ENCODE data around the gene MAP3K4. TPM values are rescaled to one million over a fixed set of nuclear protein-coding genes. Genes with fewer than 3 reads are reported as not detected.

The MAP3K4 gene
- total RNA-seq, 1 donor from 2014 or later: 27.7 TPM

- peak; percentile 83 for DNase-seq (ENCODE audit: low read depth)
Observed at GRCh38 chr6:161139766-161140553, 148.4 kb downstream of the MAP3K4 start.

- DNase-seq (ENCODE audit: low read depth): no peak
Observed at GRCh38 chr6:161140554-161140875, 148.9 kb downstream of the MAP3K4 start.

DNA sequence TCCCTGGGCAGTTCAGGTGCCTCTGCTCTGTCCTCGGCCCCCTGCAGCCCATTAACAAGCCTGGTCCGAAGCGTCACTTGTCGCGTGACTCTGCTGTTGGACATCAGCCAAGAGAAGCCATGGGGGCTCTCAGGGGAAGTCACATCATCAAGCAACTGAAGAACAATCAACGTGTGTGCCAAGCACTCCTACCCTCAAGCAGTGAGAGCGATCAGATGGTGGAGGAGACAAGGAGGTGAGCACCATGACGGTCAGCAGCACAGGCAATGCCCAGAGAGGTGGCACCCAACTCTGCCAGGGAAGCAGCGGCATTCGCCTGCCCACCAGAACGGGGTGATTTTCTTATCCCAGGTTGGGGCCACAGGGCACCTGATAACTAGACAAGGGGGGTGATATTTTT lies 149.6 kb downstream of the MAP3K4 start:
- DNase-seq (ENCODE audit: low read depth): no peak

DNA sequence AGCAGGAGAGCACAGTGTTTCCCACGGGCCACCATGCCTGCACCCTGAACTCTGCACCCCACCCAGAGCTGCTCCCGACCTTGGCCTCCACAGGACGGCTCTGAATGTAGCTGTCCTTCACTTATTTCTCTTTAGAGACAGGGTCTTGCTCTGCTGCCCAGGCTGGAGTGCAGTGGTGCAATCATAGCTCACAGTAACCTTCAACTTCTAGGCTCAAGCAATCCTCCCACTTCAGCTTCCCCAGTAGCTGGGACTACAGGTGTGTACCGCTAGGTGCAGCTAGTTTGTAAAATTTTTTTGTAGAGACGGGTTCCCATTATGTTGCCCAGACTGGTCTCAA lies 151.4 kb downstream of the MAP3K4 start:
- DNase-seq (ENCODE audit: low read depth): no peak

DNA sequence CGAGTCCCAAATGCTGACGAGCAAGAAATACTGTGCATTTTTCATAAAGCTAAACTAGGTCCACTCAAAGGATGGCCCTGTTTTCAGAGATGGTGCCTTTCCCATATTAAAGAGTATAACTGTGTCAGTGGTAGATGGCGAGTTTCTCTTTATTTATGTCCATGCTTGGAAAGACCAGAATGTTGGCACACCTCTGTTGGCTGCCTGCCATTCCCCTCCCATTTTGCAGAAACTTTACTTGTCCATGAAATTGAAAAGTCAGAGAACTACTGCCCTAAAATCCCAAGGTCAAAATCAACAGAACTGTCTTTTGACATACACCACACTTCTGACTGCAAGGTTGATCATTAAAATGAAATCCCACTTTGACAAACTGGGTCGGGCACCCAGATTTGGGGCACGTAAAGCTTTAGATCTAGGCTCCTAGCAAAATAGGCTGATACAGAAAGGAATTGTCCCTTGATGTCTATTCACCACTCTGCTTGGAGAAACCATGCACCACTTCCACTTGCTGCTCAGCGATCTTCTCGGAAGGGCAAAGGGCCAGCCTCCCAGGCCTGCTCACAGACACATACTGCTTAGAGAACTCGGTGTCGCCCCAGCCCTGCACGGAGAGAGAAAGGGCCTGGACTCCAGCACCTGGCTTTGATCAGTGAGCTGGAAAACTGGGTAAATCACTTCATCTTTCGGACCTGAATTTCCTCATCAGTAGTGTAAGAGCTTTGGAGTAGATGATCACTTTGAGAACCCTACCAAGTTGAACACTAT lies 152.3 kb downstream of the MAP3K4 start:
- DNase-seq (ENCODE audit: low read depth): no peak

DNA sequence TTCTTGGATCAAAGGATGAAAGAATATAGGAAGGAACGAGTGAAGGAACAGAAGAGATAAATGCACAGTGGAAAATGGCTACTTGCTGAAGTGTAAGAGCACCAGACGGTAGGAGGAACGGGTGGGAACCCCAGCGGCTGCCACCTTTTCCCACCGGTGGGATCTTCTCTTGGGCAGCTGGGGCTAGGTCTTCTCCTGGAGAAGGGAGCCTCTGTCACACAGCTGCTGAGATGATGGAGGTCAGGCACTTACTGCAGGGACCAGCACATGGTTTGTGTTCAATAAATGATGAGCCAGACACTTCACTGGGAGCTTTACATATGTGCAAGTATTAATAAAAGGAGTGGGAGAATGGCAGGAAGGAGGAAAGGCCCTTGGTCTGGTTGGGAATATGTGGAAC lies 158.6 kb downstream of the MAP3K4 start:
- DNase-seq (ENCODE audit: low read depth): no peak

- DNase-seq (ENCODE audit: low read depth): no peak
Observed at GRCh38 chr6:161150566-161150965, 159.0 kb downstream of the MAP3K4 start.

GRCh38 chr6:161151059-161151645 lies 159.6 kb downstream of the MAP3K4 start:
- no peak for DNase-seq (ENCODE audit: low read depth)

DNA sequence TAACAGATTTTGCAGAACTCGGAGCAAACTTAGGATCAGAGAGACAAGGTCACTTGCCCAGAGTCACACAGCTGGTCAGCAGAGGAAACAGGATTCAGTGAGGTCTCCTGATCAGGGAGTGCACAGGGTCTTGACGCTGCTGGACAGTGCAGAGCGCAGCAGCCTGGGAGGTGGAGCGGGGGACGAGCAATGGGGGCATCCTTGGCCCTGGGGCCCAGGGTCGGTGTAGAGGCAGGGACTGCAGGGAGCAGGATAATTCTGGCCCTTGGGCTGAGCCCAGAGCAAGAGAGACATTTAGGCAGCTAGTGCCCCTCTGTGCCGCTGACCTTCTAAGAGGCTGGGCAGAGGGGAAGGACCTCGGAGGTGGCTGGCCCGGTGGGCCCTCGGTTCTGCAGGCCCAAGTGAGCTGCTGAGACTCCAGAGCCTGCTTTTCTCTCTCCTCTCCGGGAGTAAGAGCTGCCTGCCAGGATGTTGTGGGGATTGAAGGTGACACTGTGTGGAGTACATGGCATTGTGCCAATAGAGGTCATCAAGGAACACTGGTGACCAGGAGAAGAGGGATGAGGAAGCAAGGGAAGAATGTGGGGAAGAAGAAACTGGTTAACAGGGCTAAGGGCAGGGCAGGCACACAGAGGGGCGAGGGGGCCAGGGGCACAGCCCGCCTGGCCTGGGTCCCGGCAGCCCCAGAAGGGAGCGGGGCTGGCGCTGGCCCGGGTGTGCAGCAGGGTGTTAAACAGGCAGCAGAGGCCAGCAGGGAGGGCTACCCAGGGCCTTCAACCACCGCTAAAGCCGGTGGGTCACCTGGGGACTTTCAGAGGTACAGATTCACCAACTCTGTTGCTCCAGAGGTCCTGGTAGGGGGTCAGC lies 160.3 kb downstream of the MAP3K4 start:
- no peak for DNase-seq (ENCODE audit: low read depth)

GRCh38 chr6:161152527-161152862 lies 160.9 kb downstream of the MAP3K4 start:
- no peak for DNase-seq (ENCODE audit: low read depth)

DNA sequence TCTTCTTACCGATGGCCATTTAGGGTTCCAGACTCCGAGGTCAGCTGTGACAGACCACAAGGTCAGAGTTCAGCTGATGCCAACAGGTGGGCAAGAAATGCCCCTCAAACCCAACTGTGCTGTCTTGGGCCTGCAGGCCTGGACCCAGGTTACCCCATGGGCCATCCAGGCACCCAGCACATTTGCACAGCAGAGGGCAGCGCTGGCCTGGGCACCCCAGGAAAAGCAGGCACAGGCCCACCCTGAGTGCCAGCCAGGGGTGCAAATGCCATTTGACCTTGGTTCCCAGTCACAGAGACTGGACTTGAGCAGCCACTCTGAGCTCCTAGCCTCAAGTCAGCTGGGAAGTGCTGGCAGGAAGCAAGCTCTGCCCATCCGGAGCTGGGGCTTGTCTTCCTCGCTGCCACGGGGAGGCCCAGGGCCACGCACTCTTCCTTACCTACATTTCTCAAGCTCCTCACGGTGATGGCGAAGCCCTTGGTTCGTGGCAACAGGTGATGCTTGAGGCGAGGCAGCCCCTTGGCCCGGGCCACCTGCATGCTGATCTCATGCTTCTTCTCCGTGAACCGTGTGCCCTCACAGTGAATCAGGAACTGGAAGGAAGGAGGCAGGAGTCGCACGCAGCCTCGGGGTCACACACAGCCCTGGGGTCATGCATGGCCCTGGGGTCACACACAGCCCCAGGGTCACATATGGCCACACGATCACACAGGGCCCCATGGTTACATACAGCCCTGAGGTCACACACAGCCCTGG lies 161.5 kb downstream of the MAP3K4 start:
- DNase-seq (ENCODE audit: low read depth): no peak

DNA sequence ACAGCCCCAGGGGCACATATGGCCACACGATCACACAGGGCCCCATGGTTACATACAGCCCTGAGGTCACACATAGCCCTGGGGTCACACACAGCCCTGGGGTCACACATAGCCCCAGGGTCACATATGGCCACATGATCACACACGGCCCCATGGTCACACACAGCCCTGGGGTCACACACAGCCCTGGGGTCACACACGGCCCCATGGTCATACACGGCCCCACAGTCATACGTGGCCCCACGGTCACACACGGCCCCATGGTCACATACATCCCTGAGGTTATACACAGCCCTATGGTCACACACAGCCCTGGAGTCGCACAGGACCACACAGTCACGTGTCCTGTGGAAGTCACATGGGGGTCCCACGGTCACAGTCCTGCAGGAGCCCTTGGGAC lies 162.2 kb downstream of the MAP3K4 start:
- no peak for DNase-seq (ENCODE audit: low read depth)

- no peak for DNase-seq (ENCODE audit: low read depth)
Observed at GRCh38 chr6:161154796-161155335, 163.3 kb downstream of the MAP3K4 start.

- DNase-seq (ENCODE audit: low read depth): no peak
Observed at GRCh38 chr6:161161121-161161520, 169.6 kb downstream of the MAP3K4 start.

GRCh38 chr6:161161889-161162624 lies 170.5 kb downstream of the MAP3K4 start:
- peak; percentile 89 for DNase-seq (ENCODE audit: low read depth)

DNA sequence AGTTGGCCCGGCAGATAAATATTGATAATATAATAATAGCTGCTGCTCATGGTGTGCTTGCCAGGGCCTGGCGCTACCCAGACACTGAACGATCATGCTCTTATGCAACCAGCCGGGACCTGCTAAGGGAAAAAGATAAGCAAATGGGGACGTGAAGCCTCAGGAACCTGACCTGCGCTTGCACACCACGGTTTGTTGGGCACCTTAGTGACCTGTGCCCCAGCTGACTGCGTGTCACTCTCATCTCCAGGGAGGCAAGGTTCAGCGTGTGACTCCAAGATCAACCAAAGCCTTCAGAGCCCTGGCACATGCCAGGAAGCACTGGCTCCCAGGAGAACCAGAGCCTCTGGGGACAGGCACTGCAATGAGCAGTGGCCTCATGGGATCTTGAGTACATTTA lies 171.2 kb downstream of the MAP3K4 start:
- no peak for DNase-seq (ENCODE audit: low read depth)

DNA sequence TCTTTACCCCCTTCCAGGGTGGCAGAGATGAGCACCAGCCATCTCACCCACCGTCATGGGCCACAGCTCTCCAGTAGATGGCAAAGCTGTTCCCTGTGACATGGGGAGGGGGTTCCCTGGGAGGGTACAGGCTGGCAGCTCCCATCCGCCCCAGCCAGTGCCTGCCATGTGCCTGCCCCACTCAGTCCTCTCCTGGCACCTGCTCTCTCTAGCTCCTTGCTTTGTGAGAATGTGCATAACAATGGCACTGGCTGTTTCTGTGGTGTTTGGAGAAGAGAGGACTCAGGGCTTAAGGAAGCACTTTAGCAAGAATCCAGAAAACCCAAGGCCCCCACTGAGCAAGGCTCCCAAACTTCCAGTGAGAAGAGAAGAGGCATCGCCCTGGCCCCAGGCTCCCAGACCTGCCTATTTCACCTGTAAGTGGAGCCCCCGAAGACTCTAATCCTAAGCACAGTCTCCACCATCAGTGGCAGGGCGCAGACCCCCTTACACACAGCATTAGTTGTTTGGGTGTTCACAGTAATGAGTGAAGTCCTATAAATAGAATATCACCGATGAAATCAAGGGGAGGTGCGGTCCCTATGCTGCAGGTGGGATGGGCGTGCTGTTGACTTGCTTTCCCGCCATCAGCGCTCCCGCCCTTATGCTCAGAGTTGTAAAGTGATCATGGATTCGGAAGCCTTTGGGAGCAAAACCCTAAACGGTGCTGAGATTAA lies 172.1 kb downstream of the MAP3K4 start:
- DNase-seq (ENCODE audit: low read depth): no peak

DNA sequence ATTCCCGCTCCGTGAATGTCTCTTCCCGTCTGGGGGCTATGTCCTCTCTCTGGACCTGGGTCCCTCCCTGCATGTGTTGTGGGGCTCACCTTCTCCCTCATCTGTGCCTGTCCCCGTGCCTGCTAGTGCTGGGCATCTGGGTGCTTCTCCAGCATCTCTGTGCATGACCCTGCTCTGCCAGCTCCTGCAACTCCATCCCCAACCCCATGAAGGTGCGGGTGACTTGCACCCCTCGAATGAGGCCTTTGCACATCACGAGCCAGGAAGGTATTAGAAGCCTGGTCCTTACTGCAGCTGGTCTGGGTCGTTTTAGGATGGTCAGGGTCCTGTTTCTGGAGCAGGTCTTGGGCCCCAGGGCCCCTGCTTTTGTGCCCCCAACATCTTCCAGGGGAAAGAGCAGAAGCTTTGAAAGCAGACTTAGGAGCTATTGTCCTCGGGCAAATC lies 172.6 kb downstream of the MAP3K4 start:
- DNase-seq (ENCODE audit: low read depth): no peak

- peak; percentile 52 for DNase-seq (ENCODE audit: low read depth)
Observed at GRCh38 chr6:161166176-161166575, 174.6 kb downstream of the MAP3K4 start.
